Mammary epithelial cell (primary cell): ENCODE data around the gene CHTOP.

Experiments
- CTCF ChIP-seq, 2 donors: IDR thresholded peaks in 1 of 2; conservative IDR thresholded peaks in 1 of 2; 2 replicates each; pipeline ENCODE4 v1.5.1; 2011 to 2012; ENCODE audit warnings: inconsistent platforms in 2 of 2, low read length in 2 of 2, mild to moderate bottlenecking in 2 of 2, control low read depth in 1 of 2, low read depth in 1 of 2; ENCODE audit not compliant: insufficient read depth in 1 of 2; ENCODE audit errors: extremely low read depth in 1 of 2
- EZH2 ChIP-seq: IDR thresholded peaks from 2 replicates; pipeline ENCODE4 v1.6.1; 2012; ENCODE audit warnings: low read length, inconsistent platforms, borderline replicate concordance

GRCh38 chr1:153610811-153611301 lies 23.0 kb upstream of the CHTOP start:
- no peak for TF ChIP-seq CTCF (conservative IDR thresholded peaks at IDR 0.05 in 1 of 2, IDR thresholded peaks at IDR 0.05 in 1 of 2; ENCODE audit: extremely low read depth in 1 of 2, insufficient read depth in 1 of 2, low read depth in 1 of 2, low read length in 2 of 2)
- TF ChIP-seq EZH2: no peak
